GM23338 (cell line): ENCODE results near the gene KCNN3. TPM values are rescaled to one million over a fixed set of nuclear protein-coding genes. Genes with fewer than 3 reads are reported as not detected.

Experiments
- ATAC-seq: fragments of 200-7000 bp; cut with Tn5 transposase; 3 replicates; pipeline ENCODE4 v1.9.1; 2020
- DNase-seq: peaks from one replicate; pipeline ENCODE4 v3.0.0-alpha.2; 2015; ENCODE audit warnings: low spot score
- H2AFZ ChIP-seq: fragments of 200-600 bp; sonication (generic); 2 replicates; pipeline ENCODE4 v1.8.0; 2016; ENCODE audit warnings: antibody characterized with exemption, mild to moderate bottlenecking, moderate library complexity
- H3F3A ChIP-seq: fragments of 200-600 bp; sonication (generic); replicated peaks from 2 replicates; pipeline ENCODE4 v1.8.0; 2017; ENCODE audit warnings: antibody characterized with exemption, mixed run types, low read depth
- H3K27ac ChIP-seq: fragments of 200-600 bp; sonication (generic); 2 replicates; pipeline ENCODE4 v1.6.1; 2016; ENCODE audit warnings: low read depth
- H3K27me3 ChIP-seq: fragments of 200-600 bp; sonication (generic); 2 replicates; pipeline ENCODE4 v1.8.0; 2016; ENCODE audit warnings: mild to moderate bottlenecking, mixed run types, moderate library complexity; ENCODE audit not compliant: insufficient read depth
- H3K36me3 ChIP-seq: fragments of 200-600 bp; sonication (generic); 2 replicates; pipeline ENCODE4 v1.8.0; 2016; ENCODE audit warnings: mild to moderate bottlenecking; ENCODE audit not compliant: insufficient read depth
- H3K4me1 ChIP-seq: fragments of 200-600 bp; sonication (generic); 2 replicates; pipeline ENCODE4 v1.8.0; 2016; ENCODE audit warnings: mild to moderate bottlenecking, moderate library complexity; ENCODE audit not compliant: insufficient read depth
- H3K4me2 ChIP-seq: fragments of 200-600 bp; sonication (generic); 2 replicates; pipeline ENCODE4 v1.7.1; 2017; ENCODE audit warnings: mixed run types
- H3K4me3 ChIP-seq: fragments of 200-600 bp; sonication (generic); 2 replicates; pipeline ENCODE4 v1.6.1; 2016; ENCODE audit warnings: mixed run types
- H3K79me2 ChIP-seq: fragments of 200-600 bp; sonication (generic); replicated peaks from 2 replicates; pipeline ENCODE4 v1.8.0; 2017; ENCODE audit warnings: mild to moderate bottlenecking; ENCODE audit not compliant: insufficient read depth
- H3K9me2 ChIP-seq: fragments of 200-600 bp; sonication (generic); 2 replicates; pipeline ENCODE4 v1.8.0; 2017; ENCODE audit not compliant: insufficient read depth
- H4K20me1 ChIP-seq: fragments of 200-600 bp; sonication (generic); replicated peaks from 2 replicates; pipeline ENCODE4 v1.8.0; 2017; ENCODE audit warnings: mild to moderate bottlenecking; ENCODE audit not compliant: insufficient read depth
- H3K27ac Mint-ChIP-seq: 2 replicates; pipeline ENCODE4 v1.8.0; 2020; ENCODE audit warnings: inconsistent platforms, mild to moderate bottlenecking, moderate library complexity, mixed read lengths
- H3K27me3 Mint-ChIP-seq: 3 replicates; pipeline ENCODE4 v1.8.0; 2022; ENCODE audit warnings: low read depth, mild to moderate bottlenecking, moderate library complexity, mixed read lengths, inconsistent platforms; ENCODE audit not compliant: insufficient read depth, poor library complexity
- H3K36me3 Mint-ChIP-seq: 3 replicates; pipeline ENCODE4 v1.8.0; 2021; ENCODE audit warnings: low read depth, mild to moderate bottlenecking, inconsistent platforms, moderate library complexity, mixed read lengths
- H3K4me1 Mint-ChIP-seq: 3 replicates; pipeline ENCODE4 v1.8.0; 2020; ENCODE audit warnings: mild to moderate bottlenecking, inconsistent platforms, mixed read lengths
- H3K4me3 Mint-ChIP-seq: 3 replicates; pipeline ENCODE4 v1.8.0; 2021; ENCODE audit warnings: moderate library complexity, mild to moderate bottlenecking, inconsistent platforms, mixed read lengths
- H3K9me3 Mint-ChIP-seq: 3 replicates; pipeline ENCODE4 v1.8.0; 2020; ENCODE audit warnings: moderate library complexity, mild to moderate bottlenecking, inconsistent platforms, mixed read lengths
- CREB1 ChIP-seq: fragments of 250-450 bp; sonication (Bioruptor Pico); IDR thresholded peaks from 2 replicates; pipeline ENCODE4 v1.5.0; 2020; ENCODE audit warnings: low read depth, mild to moderate bottlenecking, moderate library complexity
- EZH2 ChIP-seq: fragments of 200-600 bp; sonication (generic); IDR thresholded peaks from one replicate; pipeline ENCODE4 v1.8.0; 2017; ENCODE audit warnings: antibody characterized with exemption, mild to moderate bottlenecking, low read depth; ENCODE audit not compliant: unreplicated experiment
- EZH2phosphoT487 ChIP-seq: fragments of 200-600 bp; sonication (generic); IDR thresholded peaks from one replicate; pipeline ENCODE4 v1.8.1; 2018; ENCODE audit warnings: antibody characterized with exemption; ENCODE audit not compliant: unreplicated experiment
- JUNB ChIP-seq: IDR thresholded peaks from one replicate; pipeline ENCODE4 v1.6.1; 2016; ENCODE audit warnings: antibody characterized with exemption; ENCODE audit not compliant: unreplicated experiment
- NANOG ChIP-seq: IDR thresholded peaks from 2 replicates; pipeline ENCODE4 v1.6.1; 2016; ENCODE audit warnings: antibody characterized with exemption, borderline replicate concordance
- POLR2AphosphoS5 ChIP-seq: IDR thresholded peaks from 2 replicates; pipeline ENCODE4 v1.6.1; 2016; ENCODE audit warnings: antibody characterized with exemption, low read depth
- STAT1 ChIP-seq: IDR thresholded peaks from one replicate; pipeline ENCODE4 v1.6.1; 2016; ENCODE audit warnings: antibody characterized with exemption; ENCODE audit not compliant: unreplicated experiment
- ZNF114 ChIP-seq: fragments of 250-450 bp; sonication (Bioruptor Pico); IDR thresholded peaks from 2 replicates; pipeline ENCODE4 v1.5.0; 2020; ENCODE audit warnings: mild to moderate bottlenecking, moderate library complexity
- ZNF331 ChIP-seq: fragments of 250-450 bp; sonication (Bioruptor Pico); IDR thresholded peaks from 2 replicates; pipeline ENCODE4 v1.5.0; 2020; ENCODE audit warnings: low read depth, mild to moderate bottlenecking, moderate library complexity
- polyA plus RNA-seq: library from polyadenylated mRNA; unstranded; fragments of >200 nt; fragmentation: Nextera tagmentation; extraction: Ambion mirVana; gene quantifications from 2 replicates; pipeline ENCODE4 v1.2.1, GENCODE V29; 2016
- total RNA-seq: library from RNA; depleted of rRNA; stranded (reverse); fragments of >200 nt; shearing (Covaris generic); gene quantifications from 2 replicates; pipeline ENCODE4 v1.2.3, GENCODE V29; 2014
- TF ChIP-seq, protein P1 (sequence below): fragments of 250-450 bp; sonication (Bioruptor Pico); IDR thresholded peaks from 2 replicates; pipeline ENCODE4 v1.5.0; 2020; ENCODE audit warnings: mild to moderate bottlenecking, moderate library complexity
- TF ChIP-seq, protein P2 (sequence below), 2 experiments: fragments of 200-600 bp in 1 of 2; sonication (generic) in 1 of 2; conservative IDR thresholded peaks; 2 replicates each; pipeline versions ENCODE4 v1.5.1 to v1.6.1; 2016 to 2017; ENCODE audit warnings: antibody characterized with exemption in 2 of 2, low read depth in 2 of 2, mild to moderate bottlenecking in 2 of 2, moderate library complexity in 1 of 2
- TF ChIP-seq, protein P3 (sequence below): IDR thresholded peaks from one replicate; pipeline ENCODE4 v1.6.1; 2018; ENCODE audit warnings: antibody characterized with exemption; ENCODE audit not compliant: unreplicated experiment
- TF ChIP-seq, protein P4 (sequence below): IDR thresholded peaks from 2 replicates; pipeline ENCODE4 v1.6.1; 2016; ENCODE audit warnings: antibody characterized with exemption

Gene KCNN3
- total and polyA plus RNA-seq, 2 experiments from 2014 or later: 1.9 to 3.0 TPM

DNA sequence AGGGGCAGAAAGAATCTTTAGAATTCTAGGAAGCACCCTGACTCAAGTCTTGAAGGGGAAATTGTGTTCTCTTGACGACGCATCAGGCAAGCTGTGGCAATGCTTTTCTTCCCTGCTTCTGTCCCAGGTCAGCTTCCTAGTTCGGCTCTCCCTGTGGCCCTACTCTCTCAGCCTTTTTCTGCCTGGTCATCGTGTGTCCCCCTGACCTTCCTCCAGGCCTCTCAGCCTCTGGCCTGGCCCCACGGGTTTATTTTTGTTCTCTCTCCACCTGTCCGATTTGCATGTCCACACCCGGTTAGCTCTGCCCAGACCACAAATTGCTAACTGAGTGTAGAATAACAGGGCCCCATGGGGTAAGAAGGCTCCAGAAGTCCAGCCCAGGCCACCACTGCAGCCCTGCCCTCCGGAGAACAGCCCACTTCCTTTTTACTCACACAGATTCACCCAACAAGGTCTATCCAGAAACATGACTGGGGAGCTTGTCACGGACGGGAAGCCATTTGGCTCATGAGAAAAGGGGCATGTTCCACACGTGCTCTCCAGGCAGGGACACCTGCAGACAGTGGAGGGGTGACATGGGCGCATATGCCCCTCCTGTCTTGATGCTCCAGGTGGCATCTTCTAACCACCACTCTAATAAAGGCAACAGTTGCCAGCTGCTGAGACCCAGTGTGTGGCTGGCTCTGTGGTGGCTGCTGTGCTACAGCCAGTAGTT, 9.8 kb downstream of the KCNN3 start:
- Histone ChIP-seq H2AFZ (no peak overlapping the region), H3K4me1 (peaks cover 10% of the 10 kb centered on the region), H3K27ac (no peak overlapping the region; the same call in 1 of the 2 replicates), H3K27me3 (no peaks in the 10 kb centered on the region), H3K79me2 (no peaks in the 10 kb centered on the region), H3F3A (no peaks in the 10 kb centered on the region), H3K4me2 (no peak overlapping the region), H3K4me3 (no peak overlapping the region), H3K9me2 (no peaks in the 10 kb centered on the region), H3K36me3 (no peaks in the 10 kb centered on the region), H4K20me1 (no peaks in the 10 kb centered on the region)
- Mint-ChIP-seq H3K4me1 (peaks cover 37% of the 10 kb centered on the region), H3K27me3 (peaks cover 12% of the 10 kb centered on the region), H3K36me3 (no peaks in the 10 kb centered on the region; the same call in 2 of the 3 replicates), H3K9me3 (peaks cover 2% of the 10 kb centered on the region; the same call in 1 of the 3 replicates), H3K4me3 (no peak overlapping the region), H3K27ac (peak overlapping the region; percentile 55)
- DNase-seq: no peak
- TF ChIP-seq, protein P1, sequence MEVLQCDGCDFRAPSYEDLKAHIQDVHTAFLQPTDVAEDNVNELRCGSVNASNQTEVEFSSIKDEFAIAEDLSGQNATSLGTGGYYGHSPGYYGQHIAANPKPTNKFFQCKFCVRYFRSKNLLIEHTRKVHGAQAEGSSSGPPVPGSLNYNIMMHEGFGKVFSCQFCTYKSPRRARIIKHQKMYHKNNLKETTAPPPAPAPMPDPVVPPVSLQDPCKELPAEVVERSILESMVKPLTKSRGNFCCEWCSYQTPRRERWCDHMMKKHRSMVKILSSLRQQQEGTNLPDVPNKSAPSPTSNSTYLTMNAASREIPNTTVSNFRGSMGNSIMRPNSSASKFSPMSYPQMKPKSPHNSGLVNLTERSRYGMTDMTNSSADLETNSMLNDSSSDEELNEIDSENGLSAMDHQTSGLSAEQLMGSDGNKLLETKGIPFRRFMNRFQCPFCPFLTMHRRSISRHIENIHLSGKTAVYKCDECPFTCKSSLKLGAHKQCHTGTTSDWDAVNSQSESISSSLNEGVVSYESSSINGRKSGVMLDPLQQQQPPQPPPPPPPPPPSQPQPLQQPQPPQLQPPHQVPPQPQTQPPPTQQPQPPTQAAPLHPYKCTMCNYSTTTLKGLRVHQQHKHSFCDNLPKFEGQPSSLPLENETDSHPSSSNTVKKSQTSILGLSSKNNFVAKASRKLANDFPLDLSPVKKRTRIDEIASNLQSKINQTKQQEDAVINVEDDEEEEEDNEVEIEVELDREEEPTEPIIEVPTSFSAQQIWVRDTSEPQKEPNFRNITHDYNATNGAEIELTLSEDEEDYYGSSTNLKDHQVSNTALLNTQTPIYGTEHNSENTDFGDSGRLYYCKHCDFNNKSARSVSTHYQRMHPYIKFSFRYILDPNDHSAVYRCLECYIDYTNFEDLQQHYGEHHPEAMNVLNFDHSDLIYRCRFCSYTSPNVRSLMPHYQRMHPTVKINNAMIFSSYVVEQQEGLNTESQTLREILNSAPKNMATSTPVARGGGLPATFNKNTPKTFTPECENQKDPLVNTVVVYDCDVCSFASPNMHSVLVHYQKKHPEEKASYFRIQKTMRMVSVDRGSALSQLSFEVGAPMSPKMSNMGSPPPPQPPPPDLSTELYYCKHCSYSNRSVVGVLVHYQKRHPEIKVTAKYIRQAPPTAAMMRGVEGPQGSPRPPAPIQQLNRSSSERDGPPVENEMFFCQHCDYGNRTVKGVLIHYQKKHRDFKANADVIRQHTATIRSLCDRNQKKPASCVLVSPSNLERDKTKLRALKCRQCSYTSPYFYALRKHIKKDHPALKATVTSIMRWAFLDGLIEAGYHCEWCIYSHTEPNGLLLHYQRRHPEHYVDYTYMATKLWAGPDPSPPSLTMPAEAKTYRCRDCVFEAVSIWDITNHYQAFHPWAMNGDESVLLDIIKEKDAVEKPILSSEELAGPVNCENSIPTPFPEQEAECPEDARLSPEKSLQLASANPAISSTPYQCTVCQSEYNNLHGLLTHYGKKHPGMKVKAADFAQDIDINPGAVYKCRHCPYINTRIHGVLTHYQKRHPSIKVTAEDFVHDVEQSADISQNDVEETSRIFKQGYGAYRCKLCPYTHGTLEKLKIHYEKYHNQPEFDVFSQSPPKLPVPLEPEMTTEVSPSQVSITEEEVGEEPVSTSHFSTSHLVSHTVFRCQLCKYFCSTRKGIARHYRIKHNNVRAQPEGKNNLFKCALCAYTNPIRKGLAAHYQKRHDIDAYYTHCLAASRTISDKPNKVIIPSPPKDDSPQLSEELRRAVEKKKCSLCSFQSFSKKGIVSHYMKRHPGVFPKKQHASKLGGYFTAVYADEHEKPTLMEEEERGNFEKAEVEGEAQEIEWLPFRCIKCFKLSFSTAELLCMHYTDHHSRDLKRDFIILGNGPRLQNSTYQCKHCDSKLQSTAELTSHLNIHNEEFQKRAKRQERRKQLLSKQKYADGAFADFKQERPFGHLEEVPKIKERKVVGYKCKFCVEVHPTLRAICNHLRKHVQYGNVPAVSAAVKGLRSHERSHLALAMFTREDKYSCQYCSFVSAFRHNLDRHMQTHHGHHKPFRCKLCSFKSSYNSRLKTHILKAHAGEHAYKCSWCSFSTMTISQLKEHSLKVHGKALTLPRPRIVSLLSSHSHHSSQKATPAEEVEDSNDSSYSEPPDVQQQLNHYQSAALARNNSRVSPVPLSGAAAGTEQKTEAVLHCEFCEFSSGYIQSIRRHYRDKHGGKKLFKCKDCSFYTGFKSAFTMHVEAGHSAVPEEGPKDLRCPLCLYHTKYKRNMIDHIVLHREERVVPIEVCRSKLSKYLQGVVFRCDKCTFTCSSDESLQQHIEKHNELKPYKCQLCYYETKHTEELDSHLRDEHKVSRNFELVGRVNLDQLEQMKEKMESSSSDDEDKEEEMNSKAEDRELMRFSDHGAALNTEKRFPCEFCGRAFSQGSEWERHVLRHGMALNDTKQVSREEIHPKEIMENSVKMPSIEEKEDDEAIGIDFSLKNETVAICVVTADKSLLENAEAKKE (CRISPR knock-in tag): no peak
- TF ChIP-seq NANOG (no peak), ZNF114 (no peak), STAT1 (no peak), ZNF331 (CRISPR knock-in tag) (no peak), CREB1 (CRISPR knock-in tag) (no peak), EZH2phosphoT487 (no peak), EZH2 (no peak), POLR2AphosphoS5 (no peak), JUNB (no peak)
- TF ChIP-seq, protein P2, sequence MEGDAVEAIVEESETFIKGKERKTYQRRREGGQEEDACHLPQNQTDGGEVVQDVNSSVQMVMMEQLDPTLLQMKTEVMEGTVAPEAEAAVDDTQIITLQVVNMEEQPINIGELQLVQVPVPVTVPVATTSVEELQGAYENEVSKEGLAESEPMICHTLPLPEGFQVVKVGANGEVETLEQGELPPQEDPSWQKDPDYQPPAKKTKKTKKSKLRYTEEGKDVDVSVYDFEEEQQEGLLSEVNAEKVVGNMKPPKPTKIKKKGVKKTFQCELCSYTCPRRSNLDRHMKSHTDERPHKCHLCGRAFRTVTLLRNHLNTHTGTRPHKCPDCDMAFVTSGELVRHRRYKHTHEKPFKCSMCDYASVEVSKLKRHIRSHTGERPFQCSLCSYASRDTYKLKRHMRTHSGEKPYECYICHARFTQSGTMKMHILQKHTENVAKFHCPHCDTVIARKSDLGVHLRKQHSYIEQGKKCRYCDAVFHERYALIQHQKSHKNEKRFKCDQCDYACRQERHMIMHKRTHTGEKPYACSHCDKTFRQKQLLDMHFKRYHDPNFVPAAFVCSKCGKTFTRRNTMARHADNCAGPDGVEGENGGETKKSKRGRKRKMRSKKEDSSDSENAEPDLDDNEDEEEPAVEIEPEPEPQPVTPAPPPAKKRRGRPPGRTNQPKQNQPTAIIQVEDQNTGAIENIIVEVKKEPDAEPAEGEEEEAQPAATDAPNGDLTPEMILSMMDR (conservative IDR thresholded peaks at IDR 0.05; ENCODE audit: low read depth in 2 of 2): no peak
- TF ChIP-seq, protein P3, sequence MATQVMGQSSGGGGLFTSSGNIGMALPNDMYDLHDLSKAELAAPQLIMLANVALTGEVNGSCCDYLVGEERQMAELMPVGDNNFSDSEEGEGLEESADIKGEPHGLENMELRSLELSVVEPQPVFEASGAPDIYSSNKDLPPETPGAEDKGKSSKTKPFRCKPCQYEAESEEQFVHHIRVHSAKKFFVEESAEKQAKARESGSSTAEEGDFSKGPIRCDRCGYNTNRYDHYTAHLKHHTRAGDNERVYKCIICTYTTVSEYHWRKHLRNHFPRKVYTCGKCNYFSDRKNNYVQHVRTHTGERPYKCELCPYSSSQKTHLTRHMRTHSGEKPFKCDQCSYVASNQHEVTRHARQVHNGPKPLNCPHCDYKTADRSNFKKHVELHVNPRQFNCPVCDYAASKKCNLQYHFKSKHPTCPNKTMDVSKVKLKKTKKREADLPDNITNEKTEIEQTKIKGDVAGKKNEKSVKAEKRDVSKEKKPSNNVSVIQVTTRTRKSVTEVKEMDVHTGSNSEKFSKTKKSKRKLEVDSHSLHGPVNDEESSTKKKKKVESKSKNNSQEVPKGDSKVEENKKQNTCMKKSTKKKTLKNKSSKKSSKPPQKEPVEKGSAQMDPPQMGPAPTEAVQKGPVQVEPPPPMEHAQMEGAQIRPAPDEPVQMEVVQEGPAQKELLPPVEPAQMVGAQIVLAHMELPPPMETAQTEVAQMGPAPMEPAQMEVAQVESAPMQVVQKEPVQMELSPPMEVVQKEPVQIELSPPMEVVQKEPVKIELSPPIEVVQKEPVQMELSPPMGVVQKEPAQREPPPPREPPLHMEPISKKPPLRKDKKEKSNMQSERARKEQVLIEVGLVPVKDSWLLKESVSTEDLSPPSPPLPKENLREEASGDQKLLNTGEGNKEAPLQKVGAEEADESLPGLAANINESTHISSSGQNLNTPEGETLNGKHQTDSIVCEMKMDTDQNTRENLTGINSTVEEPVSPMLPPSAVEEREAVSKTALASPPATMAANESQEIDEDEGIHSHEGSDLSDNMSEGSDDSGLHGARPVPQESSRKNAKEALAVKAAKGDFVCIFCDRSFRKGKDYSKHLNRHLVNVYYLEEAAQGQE: no peak
- TF ChIP-seq, protein P4, sequence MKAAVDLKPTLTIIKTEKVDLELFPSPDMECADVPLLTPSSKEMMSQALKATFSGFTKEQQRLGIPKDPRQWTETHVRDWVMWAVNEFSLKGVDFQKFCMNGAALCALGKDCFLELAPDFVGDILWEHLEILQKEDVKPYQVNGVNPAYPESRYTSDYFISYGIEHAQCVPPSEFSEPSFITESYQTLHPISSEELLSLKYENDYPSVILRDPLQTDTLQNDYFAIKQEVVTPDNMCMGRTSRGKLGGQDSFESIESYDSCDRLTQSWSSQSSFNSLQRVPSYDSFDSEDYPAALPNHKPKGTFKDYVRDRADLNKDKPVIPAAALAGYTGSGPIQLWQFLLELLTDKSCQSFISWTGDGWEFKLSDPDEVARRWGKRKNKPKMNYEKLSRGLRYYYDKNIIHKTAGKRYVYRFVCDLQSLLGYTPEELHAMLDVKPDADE: no peak
- no peak for ATAC-seq
